Right cardiac atrium (tissue), 5 donors: Measurements from ENCODE around the gene TGM2. TPM values are rescaled to one million over a fixed set of nuclear protein-coding genes. Genes with fewer than 3 reads are reported as not detected.

ENCODE experiments used
- ATAC-seq, 2 donors: fragments of 200-7000 bp; cut with Tn5 transposase; one replicate each; pipeline versions ENCODE4 v1.8.0 to v1.9.1; 2020; ENCODE audit warnings: moderate library complexity in 2 of 2, mild to moderate bottlenecking in 1 of 2
- DNase-seq, 3 donors: peaks; one replicate each; pipeline ENCODE4 v3.0.0-alpha.2; 2020
- H3K27ac ChIP-seq: one replicate; pipeline ENCODE4 v1.5.1; 2013; ENCODE audit warnings: mild to moderate bottlenecking, low read length, control low read depth, moderate library complexity
- H3K27me3 ChIP-seq: one replicate; pipeline ENCODE4 v1.6.1; 2013; ENCODE audit not compliant: control insufficient read depth, insufficient read depth
- H3K4me1 ChIP-seq: one replicate; pipeline ENCODE4 v1.6.1; 2013; ENCODE audit warnings: low read length; ENCODE audit not compliant: control insufficient read depth, insufficient read depth
- H3K4me3 ChIP-seq: one replicate; pipeline ENCODE4 v1.5.1; 2013; ENCODE audit warnings: low read length, control low read depth
- H3K9me3 ChIP-seq: one replicate; pipeline ENCODE4 v1.6.1; 2013; ENCODE audit warnings: low read length; ENCODE audit not compliant: control insufficient read depth
- WGBS: extraction: QIAGEN DNeasy Blood & Tissue Kit; methylation state at CpG from one replicate; pipeline ENCODE4 v1.1.7; 2013; 5-methylcytosine and 5-hydroxymethylcytosine counted together
- intact Hi-C, 4 donors: fragments of 100-400 bp; cut with DNase I; formaldehyde crosslinking; loops; one replicate each; pipeline versions ENCODE4 v1.11.0 to v1.14.0; 2022 to 2023
- polyA plus RNA-seq: library from polyadenylated mRNA; stranded (reverse); fragments of 200-250 nt; gene quantifications from one replicate; pipeline ENCODE4 v1.2.3, GENCODE V29; 2013
- total RNA-seq, 4 donors: library from RNA; stranded (reverse); fragmentation: NEBNext Ultra II Directional; extraction: Animal tissue kit (Norgen Biotek cat#: 25700); gene quantifications; one replicate each; pipeline ENCODE4 v1.2.1, GENCODE V29; 2021
- donor health status: healthy with polysubstance abuse.
- donor health status: DM: no; HTN: yes; CAD: no.
- donor health status: DM: no; HTN: no; CAD: no.
- donor health status: DM: no; HTN: yes; CAD: no; lungs with severe emphysema.
- donor health status: DM: yes; HTN: yes; CAD: no.

TGM2 gene
- total and polyA plus RNA-seq, 5 donors = 447 to 1,731 (median 1,246) TPM

DNA sequence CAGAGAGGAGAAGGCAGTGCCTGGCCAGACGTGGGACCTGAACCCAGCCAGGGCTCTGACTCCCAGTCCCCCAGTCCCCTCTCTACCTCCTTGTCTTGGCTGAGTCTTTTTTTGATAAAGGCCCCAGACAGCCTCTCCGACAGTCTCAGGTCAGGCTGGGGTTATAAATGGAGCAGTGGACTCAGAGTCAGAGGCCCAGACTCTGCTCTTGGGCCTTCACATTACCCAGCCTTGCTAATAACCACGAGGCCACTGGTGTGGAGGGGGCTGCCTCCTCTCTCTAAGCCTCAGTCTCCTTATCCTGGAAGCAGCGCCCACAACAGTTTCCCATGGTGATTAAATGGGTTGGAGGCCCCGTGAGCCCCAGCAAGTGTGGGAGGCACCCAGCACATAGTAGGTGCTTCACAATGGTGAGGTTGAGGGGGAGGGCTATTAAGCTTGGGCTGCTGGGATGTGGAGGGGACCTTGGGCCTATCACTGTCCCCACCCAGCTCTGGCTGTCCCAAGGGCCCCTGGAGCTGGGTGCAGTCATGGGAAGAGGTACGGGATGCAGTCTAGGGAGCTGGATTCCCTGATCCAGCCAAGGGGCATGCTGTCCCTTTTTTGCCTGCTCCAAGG is 35.7 kb downstream of the TGM2 start:
- intact Hi-C loops = loop anchor here in 1 of 4 donors (2.0 to 10.0 kb wide), 2 partner anchors 21 to 55 kb away; no protein-coding TSS in a partner anchor

DNA sequence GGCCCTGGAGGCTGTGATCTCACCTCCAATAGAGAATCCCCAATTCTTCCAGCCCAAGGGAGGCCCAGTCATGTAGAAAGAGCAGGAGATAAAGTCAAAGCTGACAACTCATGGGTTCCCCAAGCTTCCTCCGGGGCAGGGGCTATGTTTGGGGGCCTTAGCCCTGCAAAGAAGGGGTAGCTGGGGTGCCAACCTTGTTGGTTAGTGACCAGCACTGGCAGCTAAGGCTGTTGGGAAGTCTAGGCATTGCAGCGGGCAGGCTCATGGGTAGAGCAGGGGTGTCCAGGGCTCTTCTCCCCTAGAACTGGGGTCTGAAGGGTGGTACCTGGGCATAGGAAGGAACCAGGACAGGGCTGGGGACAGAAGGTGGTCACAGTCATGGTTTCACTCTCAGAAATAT is 36.4 kb downstream of the TGM2 start:
- Histone ChIP-seq H3K27ac (peak overlapping the region; percentile 24), H3K4me1 (peaks cover 9% of the 10 kb centered on the region), H3K27me3 (no peaks in the 10 kb centered on the region), H3K4me3 (no peak overlapping the region), H3K9me3 (no peaks in the 10 kb centered on the region)
- ATAC-seq (no peak), DNase-seq (peak in 1 of 3 donors; percentile 28)
- intact Hi-C loops = loop anchor here in 1 of 4 donors (2.0 to 10.0 kb wide), 2 partner anchors 22 to 54 kb away; no protein-coding TSS in a partner anchor
- 96% methylated on average over 2 of the region's 2 CpGs for WGBS

More for the DNA sequence above, 35.7 kb downstream of the TGM2 start:
- peaks cover 12% of the 10 kb centered on the region for H3K4me1 ChIP-seq
- DNase-seq (peak in 1 of 3 donors; percentile 35), ATAC-seq (no peak)
- H3K27me3 ChIP-seq = no peaks in the 10 kb centered on the region
- 88% methylated on average over 6 of the region's 6 CpGs for WGBS
- H3K9me3 ChIP-seq = no peaks in the 10 kb centered on the region
- no peak overlapping the region for H3K4me3 ChIP-seq
- no peak overlapping the region for H3K27ac ChIP-seq

DNA sequence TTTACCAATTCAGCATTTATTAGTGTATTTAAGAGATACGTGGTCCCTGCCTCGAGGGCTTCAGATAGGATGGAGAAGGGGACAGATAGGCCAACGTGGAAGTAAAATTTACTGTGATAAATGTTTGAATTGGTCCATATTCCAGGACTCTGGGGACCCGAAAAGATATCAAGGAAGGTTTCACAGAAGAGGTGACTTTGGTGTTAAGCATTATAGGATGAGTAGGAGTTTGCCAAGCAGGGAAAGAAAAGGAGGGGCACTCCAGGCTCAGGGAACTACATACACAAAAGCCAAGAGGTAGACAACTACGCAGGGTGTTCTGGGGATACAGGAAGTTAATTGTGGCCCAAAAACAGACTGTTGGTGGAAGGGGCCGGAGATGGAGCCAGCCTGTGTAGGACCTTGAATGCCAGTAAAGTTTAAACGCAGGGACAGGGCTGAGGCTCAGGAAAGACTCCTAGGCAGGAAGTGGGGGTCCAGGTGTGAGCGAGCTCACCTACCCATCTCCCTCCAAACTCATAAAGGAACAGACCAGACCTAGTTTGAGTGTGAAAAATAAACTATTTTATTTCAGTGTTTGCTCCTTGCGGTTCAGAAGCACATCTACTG is 37.0 kb downstream of the TGM2 start:
- H3K4me1 ChIP-seq = peaks cover 11% of the 10 kb centered on the region
- H3K27ac ChIP-seq = peak overlapping the region; percentile 19
- H3K4me3 ChIP-seq = no peak overlapping the region
- intact Hi-C loops = loop anchor here in 1 of 4 donors (2.0 to 10.0 kb wide), 2 partner anchors 23 to 53 kb away; no protein-coding TSS in a partner anchor
- ATAC-seq (no peak), DNase-seq (peak in 1 of 3 donors; percentile 33)
- WGBS = 78% methylated on average over 9 of the region's 9 CpGs
- H3K27me3 ChIP-seq = no peaks in the 10 kb centered on the region
- H3K9me3 ChIP-seq = no peaks in the 10 kb centered on the region

DNA sequence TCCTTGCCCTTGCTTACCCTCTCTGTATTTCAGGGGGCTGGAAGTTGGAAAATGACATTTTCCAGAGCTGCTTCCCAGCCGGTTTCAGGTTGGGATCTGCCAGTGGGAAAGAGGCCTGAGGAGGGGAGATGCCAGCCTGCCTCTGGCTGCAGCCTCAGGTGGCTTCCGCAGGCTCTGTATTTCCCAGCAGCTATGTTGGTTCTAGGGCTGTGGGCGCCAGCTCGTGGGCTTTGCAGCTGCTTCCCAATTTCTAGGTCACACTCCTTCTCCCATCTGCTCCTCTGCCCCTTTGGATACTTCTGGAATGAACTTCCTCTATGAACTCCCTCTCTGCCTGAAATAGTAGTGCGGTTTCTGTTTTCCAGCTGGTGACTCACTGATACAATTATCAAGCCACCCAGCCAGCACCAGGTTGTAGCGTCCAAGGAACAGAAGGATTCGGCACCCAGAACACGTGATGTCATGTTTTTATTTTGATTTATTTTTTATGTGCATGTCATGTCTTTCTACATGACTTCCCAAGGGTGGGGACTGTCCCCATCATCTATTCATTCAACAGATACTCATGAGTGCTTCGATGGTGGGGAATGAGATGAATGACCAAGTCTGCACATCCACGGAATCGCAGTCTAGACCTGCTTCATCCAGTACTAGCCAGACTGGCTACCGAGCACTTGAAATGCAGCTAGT is 38.0 kb downstream of the TGM2 start:
- intact Hi-C loops = loop anchor here in 1 of 4 donors (10.0 kb wide), 1 partner anchor 52 kb away; no protein-coding TSS in a partner anchor
- Histone ChIP-seq H3K4me1 (peaks cover 11% of the 10 kb centered on the region), H3K27me3 (no peaks in the 10 kb centered on the region), H3K9me3 (no peaks in the 10 kb centered on the region), H3K4me3 (no peak overlapping the region), H3K27ac (peak overlapping the region; percentile 91)
- ATAC-seq (peak; percentile 50 to 57), DNase-seq (peak in 2 of 3 donors; percentile 59 to 79)
- WGBS = 32% methylated on average over 12 of the region's 12 CpGs

DNA sequence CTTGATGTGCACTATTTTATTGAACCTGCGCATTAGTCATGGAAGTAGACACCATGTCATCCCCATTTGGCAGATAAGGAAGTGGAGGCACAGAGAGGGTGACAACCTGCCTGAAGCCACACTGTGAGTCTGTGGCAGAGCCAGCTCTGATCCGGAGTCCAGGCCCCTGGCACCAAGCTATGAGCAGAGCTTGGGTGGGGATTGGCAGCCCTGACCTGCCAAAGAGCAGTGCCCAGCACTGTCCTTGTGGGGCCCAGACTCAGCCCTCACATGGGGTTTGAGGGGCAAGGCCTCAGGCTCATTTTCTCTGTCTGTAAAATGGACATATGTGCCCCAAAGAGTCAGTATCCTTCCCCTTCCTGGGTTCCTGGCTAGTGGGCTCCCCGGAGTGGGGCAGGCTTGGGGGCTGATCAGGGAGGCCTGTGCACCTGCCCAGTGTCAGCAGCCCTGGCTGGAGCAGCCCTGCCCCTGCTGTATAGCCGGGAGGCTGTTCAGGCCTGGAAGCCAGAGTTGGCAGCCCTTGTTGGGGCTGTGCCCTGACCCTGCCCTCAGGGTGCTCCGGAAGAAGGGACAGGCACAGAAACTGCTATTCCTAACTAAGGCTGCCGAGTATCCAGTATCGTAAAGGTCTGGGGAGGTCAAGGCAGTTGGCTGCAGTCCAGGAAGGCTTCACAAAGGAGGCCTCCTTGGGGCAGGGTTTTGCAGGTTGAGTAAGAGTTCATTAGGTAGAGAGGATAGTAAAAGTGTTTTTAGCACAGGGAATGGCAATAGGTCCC is 38.7 kb downstream of the TGM2 start:
- intact Hi-C loops = loop anchor here in 1 of 4 donors (10.0 kb wide), 1 partner anchor 52 kb away; no protein-coding TSS in a partner anchor
- Histone ChIP-seq H3K27ac (peak overlapping the region; percentile 91), H3K27me3 (no peaks in the 10 kb centered on the region), H3K9me3 (no peaks in the 10 kb centered on the region), H3K4me1 (peaks cover 11% of the 10 kb centered on the region), H3K4me3 (no peak overlapping the region)
- ATAC-seq = peak; percentile 10 to 29
- WGBS = 65% methylated on average over 7 of the region's 7 CpGs
- peak in 2 of 3 donors; percentile 65 to 79 for DNase-seq

DNA sequence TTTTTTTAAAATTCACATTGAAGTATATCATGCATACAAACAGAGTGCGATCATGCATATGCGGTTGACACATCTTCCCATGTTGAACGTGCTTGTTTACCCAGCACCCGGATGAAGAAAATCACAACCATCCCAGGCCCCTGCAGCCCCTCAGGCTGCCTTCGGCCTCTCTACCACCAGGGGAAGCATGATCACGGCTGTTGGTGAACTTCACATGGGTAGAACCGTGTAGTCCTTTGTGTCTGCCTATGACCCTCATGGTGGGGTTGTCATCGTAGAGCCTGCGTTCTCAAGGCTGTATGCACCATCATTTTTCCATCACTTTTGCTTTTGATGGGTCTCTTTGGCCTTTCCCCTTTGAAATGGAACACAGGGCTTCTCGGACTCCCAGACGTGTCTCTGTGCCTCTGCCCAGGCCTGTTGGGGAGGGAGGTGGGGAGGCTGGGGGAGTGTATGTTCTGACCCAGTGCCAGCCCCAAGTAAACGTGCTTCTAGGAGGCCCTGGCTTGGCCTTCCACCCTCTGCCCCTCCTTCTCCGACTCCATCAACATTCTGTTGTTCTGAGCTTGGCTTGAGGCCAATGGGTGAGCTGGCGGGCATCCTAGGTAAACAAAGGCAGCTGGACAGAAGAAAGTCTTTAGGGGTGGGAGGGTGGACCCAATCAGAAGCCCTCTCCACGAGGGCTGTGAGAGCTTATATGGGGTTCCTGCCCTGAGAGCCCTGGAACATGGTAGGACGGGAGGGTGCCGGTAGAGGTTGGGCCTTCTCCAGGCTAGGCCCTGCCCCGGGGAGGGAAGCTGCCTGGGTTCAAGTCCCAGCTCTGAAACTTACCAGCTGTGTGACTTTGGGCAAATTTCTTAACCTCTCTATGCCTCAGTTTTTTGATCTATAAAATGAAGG is 39.7 kb downstream of the TGM2 start:
- intact Hi-C loops = loop anchor here in 1 of 4 donors (10.0 kb wide), 1 partner anchor 51 kb away; no protein-coding TSS in a partner anchor
- 51% methylated on average over 18 of the region's 18 CpGs for WGBS
- H3K4me1 ChIP-seq = peaks cover 11% of the 10 kb centered on the region

DNA sequence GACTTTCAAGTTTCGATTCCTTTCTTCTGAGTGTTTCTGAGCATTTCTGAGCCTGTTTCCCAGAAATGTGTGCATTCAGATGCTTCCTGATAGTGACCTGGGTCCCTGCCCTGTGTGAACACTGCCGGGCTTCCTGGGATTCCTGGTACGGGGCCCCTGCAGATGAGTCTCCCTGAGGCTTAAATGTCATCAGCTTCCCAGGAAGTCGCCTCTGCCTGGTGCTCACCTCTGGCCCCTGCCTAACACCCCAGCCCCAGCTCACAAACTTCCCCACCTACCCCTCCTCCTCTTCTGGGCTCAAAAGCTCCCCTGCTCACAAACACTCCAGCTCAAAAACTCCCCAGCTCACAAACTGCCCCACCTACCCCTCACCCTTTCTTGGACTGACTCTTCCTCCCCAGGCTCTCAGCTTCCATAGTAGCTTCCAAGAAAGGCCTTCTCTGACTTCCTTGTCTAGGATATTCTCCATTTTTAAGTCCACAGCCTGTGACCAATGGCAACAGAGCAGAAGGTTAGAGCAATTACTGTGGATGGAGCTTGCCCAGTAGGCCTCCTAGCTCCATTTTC is 42.0 kb downstream of the TGM2 start:
- peak overlapping the region; percentile 45 for H3K27ac ChIP-seq
- H3K4me3 ChIP-seq = no peak overlapping the region
- ATAC-seq = no peak
- peak in 1 of 3 donors; percentile 63 for DNase-seq
- no peaks in the 10 kb centered on the region for H3K9me3 ChIP-seq
- intact Hi-C loops = loop anchor here in 1 of 4 donors (10.0 kb wide), 1 partner anchor 48 kb away; no protein-coding TSS in a partner anchor
- WGBS = 40% methylated on average over 4 of the region's 4 CpGs
- peaks cover 11% of the 10 kb centered on the region for H3K4me1 ChIP-seq
- no peaks in the 10 kb centered on the region for H3K27me3 ChIP-seq

More for the DNA sequence above, 39.7 kb downstream of the TGM2 start:
- Histone ChIP-seq H3K9me3 (no peaks in the 10 kb centered on the region), H3K4me3 (no peak overlapping the region), H3K27ac (peak overlapping the region; percentile 91), H3K27me3 (no peaks in the 10 kb centered on the region)
- ATAC-seq = peak; percentile 67 to 82
- peak; percentile 88 to 96 (median 95) for DNase-seq

DNA sequence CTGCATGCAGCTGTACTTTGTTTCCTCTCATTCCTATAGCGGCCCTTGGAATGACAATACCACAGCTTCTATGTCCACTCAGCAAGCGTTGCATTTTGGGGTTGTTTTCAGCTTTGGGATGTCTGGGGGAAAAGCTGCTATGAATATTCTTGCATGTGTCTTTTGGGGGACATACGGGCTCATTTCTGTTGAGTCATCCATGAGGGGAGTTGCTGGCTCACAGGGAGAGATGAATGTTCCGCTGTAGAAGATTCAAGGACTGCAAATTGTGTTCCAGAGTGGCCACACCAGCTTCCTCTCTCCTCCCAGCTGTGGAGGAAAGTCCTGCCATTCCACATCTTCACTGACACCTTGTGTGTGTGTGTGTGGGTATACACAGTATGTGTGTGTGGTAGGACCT is 43.3 kb downstream of the TGM2 start:
- ATAC-seq (no peak), DNase-seq (no peak)
- no peaks in the 10 kb centered on the region for H3K27me3 ChIP-seq
- H3K9me3 ChIP-seq = no peaks in the 10 kb centered on the region
- H3K4me1 ChIP-seq = peaks cover 9% of the 10 kb centered on the region
- H3K4me3 ChIP-seq = no peak overlapping the region
- intact Hi-C loops = loop anchor here in 1 of 4 donors (10.0 kb wide), 1 partner anchor 47 kb away; no protein-coding TSS in a partner anchor
- 91% methylated on average over 4 of the region's 4 CpGs for WGBS
- H3K27ac ChIP-seq = no peak overlapping the region

DNA sequence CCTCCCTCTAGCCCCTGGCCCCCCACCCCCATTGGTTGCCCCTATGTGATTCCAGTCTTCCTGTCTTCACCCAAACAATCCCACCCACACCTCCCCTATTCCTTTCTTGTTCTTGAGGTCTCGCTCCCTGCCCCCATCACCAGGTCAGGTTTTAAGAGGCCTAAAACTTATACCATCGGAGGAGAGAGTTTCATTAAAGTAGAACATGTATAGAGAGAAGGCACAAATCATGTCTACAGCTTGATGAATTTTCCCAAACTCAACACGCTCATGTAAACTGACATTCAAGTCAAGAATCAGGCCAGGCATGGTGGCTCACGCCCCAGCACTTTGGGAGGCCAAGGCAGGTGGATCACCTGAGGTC is 44.5 kb downstream of the TGM2 start:
- no peak overlapping the region for H3K4me3 ChIP-seq
- no peaks in the 10 kb centered on the region for H3K27me3 ChIP-seq
- H3K27ac ChIP-seq = no peak overlapping the region
- no peaks in the 10 kb centered on the region for H3K9me3 ChIP-seq
- WGBS = 96% methylated on average over 4 of the region's 4 CpGs
- intact Hi-C loops = loop anchor here in 1 of 4 donors (10.0 kb wide), 1 partner anchor 46 kb away; no protein-coding TSS in a partner anchor
- H3K4me1 ChIP-seq = peaks cover 7% of the 10 kb centered on the region
- DNase-seq = no peak
- ATAC-seq = no peak
